ENCODE results near the gene MAD1L1. TPM values are rescaled to one million over a fixed set of nuclear protein-coding genes. Genes with fewer than 3 reads are reported as not detected.

MAD1L1 gene
- total RNA-seq, 1 experiment from 2014 or later = 50.8 TPM

- ChIA-PET POLR2A (ENCODE audit: unreplicated experiment) (interaction anchor here (0.7 kb wide), 1 partner anchor 426 kb away, joined by 3 read pairs; no protein-coding TSS in a partner anchor), CTCF (no interaction called here)
- Histone ChIP-seq H3K79me2 (ENCODE audit: low read depth) (no peaks in the 10 kb centered on the region), H3K4me2 (no peak overlapping the region), H3K9me2 (ENCODE audit: insufficient read depth) (no peaks in the 10 kb centered on the region), H3K27me3 (ENCODE audit: insufficient read depth, low read depth) (no peaks in the 10 kb centered on the region), H3K4me1 (replicated peaks; ENCODE audit: insufficient read depth) (no peaks in the 10 kb centered on the region), H3K9me3 (ENCODE audit: insufficient read depth, low read depth) (no peaks in the 10 kb centered on the region), H3F3A (ENCODE audit: insufficient read depth, low read depth) (no peaks in the 10 kb centered on the region), H3K27ac (no peak overlapping the region), H3K36me3 (ENCODE audit: low read depth) (no peaks in the 10 kb centered on the region), H2AFZ (no peak overlapping the region), H3K4me3 (no peak overlapping the region), H4K20me1 (ENCODE audit: insufficient read depth) (no peaks in the 10 kb centered on the region)
- intact Hi-C loops (cut with micrococcal nuclease; ENCODE audit: unreplicated experiment) = no loop called here
- no TSS peak for BruUV-seq (replicated peaks)
- DNase-seq = no peak
- no peak for TF ChIP-seq CTCF (conservative IDR thresholded peaks at IDR 0.05)
Observed at GRCh38 chr7:2142386-2142785, 90.4 kb downstream of the MAD1L1 start.

GRCh38 chr7:2141651-2142050 is 91.1 kb downstream of the MAD1L1 start:
- no peaks in the 10 kb centered on the region for H3F3A ChIP-seq (ENCODE audit: insufficient read depth, low read depth)
- H3K4me2 ChIP-seq = no peak overlapping the region
- intact Hi-C loops (cut with micrococcal nuclease; ENCODE audit: unreplicated experiment) = no loop called here
- ChIA-PET CTCF (no interaction called here), POLR2A (ENCODE audit: unreplicated experiment) (no interaction called here)
- BruUV-seq (replicated peaks) = no TSS peak
- no peak overlapping the region for H3K4me3 ChIP-seq
- no peak overlapping the region for H2AFZ ChIP-seq
- DNase-seq = no peak
- H3K36me3 ChIP-seq (ENCODE audit: low read depth) = no peaks in the 10 kb centered on the region
- TF ChIP-seq EZH2 (IDR thresholded peaks at IDR 0.05; ENCODE audit: low read depth) (no peak), CTCF (conservative IDR thresholded peaks at IDR 0.05) (no peak)
- no peaks in the 10 kb centered on the region for H3K9me2 ChIP-seq (ENCODE audit: insufficient read depth)
- no peaks in the 10 kb centered on the region for H4K20me1 ChIP-seq (ENCODE audit: insufficient read depth)
- no peaks in the 10 kb centered on the region for H3K9me3 ChIP-seq (ENCODE audit: insufficient read depth, low read depth)
- H3K27me3 ChIP-seq (ENCODE audit: insufficient read depth, low read depth) = no peaks in the 10 kb centered on the region
- no peak overlapping the region for H3K27ac ChIP-seq
- no peaks in the 10 kb centered on the region for H3K4me1 ChIP-seq (replicated peaks; ENCODE audit: insufficient read depth)
- H3K79me2 ChIP-seq (ENCODE audit: low read depth) = no peaks in the 10 kb centered on the region

GRCh38 chr7:2141021-2141410 is 91.7 kb downstream of the MAD1L1 start:
- no peaks in the 10 kb centered on the region for H3K27me3 ChIP-seq (ENCODE audit: insufficient read depth, low read depth)
- TF ChIP-seq CTCF (conservative IDR thresholded peaks at IDR 0.05) = no peak
- TF ChIP-seq EZH2 (IDR thresholded peaks at IDR 0.05; ENCODE audit: low read depth) = no peak
- H3K9me2 ChIP-seq (ENCODE audit: insufficient read depth) = no peaks in the 10 kb centered on the region
- POLR2A ChIA-PET (ENCODE audit: unreplicated experiment) = no interaction called here
- DNase-seq = no peak
- no peaks in the 10 kb centered on the region for H3K36me3 ChIP-seq (ENCODE audit: low read depth)
- H3K4me3 ChIP-seq = no peak overlapping the region
- H4K20me1 ChIP-seq (ENCODE audit: insufficient read depth) = no peaks in the 10 kb centered on the region
- H3K79me2 ChIP-seq (ENCODE audit: low read depth) = no peaks in the 10 kb centered on the region
- intact Hi-C loops (cut with micrococcal nuclease; ENCODE audit: unreplicated experiment) = no loop called here
- H3K9me3 ChIP-seq (ENCODE audit: insufficient read depth, low read depth) = no peaks in the 10 kb centered on the region
- CTCF ChIA-PET = no interaction called here
- H3K4me1 ChIP-seq (replicated peaks; ENCODE audit: insufficient read depth) = no peaks in the 10 kb centered on the region
- no peak overlapping the region for H2AFZ ChIP-seq
- no peaks in the 10 kb centered on the region for H3F3A ChIP-seq (ENCODE audit: insufficient read depth, low read depth)
- no peak overlapping the region for H3K27ac ChIP-seq
- no TSS peak for BruUV-seq (replicated peaks)
- no peak overlapping the region for H3K4me2 ChIP-seq

Data from PC-9 (cell line).